WTC11 (cell line): ENCODE measurements around the gene RTF1. TPM values are rescaled to one million over a fixed set of nuclear protein-coding genes. Genes with fewer than 3 reads are reported as not detected.

Experiments
- ATAC-seq: fragments of 200-7000 bp; cut with Tn5 transposase; 2 replicates; pipeline ENCODE4 v1.10.0; 2021; ENCODE audit warnings: mild to moderate bottlenecking, moderate library complexity
- CTCF ChIA-PET: fragments of 300-600 bp; sonication (Branson Sonifier 250); formaldehyde crosslinking; loops from one replicate; lab custom pipeline; 2021; ENCODE audit warnings: antibody characterized with exemption; lab: Charles Lee
- POLR2A ChIA-PET: fragments of 350-600 bp; sonication (Branson Sonifier 250); formaldehyde crosslinking; loops from one replicate; lab custom pipeline; 2021; ENCODE audit warnings: antibody characterized with exemption; lab: Charles Lee
- DNase-seq: peaks from one replicate; pipeline ENCODE4 v3.0.0; 2021; ENCODE audit warnings: low spot score
- H3K27ac Mint-ChIP-seq: 2 replicates; pipeline ENCODE4 v1.8.0; 2021; ENCODE audit warnings: mixed read lengths
- H3K27me3 Mint-ChIP-seq: 2 replicates; pipeline ENCODE4 v1.8.0; 2021; ENCODE audit warnings: low read depth, mild to moderate bottlenecking, moderate library complexity, mixed read lengths
- H3K36me3 Mint-ChIP-seq: 2 replicates; pipeline ENCODE4 v1.8.0; 2021; ENCODE audit warnings: mixed read lengths
- H3K4me1 Mint-ChIP-seq: 2 replicates; pipeline ENCODE4 v1.8.0; 2022; ENCODE audit warnings: mixed read lengths
- H3K4me3 Mint-ChIP-seq: 2 replicates; pipeline ENCODE4 v1.8.0; 2021; ENCODE audit warnings: mild to moderate bottlenecking, moderate library complexity, mixed read lengths
- H3K9me3 Mint-ChIP-seq: 2 replicates; pipeline ENCODE4 v1.8.0; 2021; ENCODE audit warnings: mixed read lengths
- ATF1 ChIP-seq: sonication (generic); formaldehyde crosslinking; IDR thresholded peaks from 2 replicates; pipeline ENCODE4 v1.8.1; 2023; ENCODE audit warnings: mild to moderate bottlenecking, moderate library complexity, missing genetic modification reagents
- CREM ChIP-seq: sonication (generic); formaldehyde crosslinking; IDR thresholded peaks from 2 replicates; pipeline ENCODE4 v1.8.1; 2022; ENCODE audit warnings: mild to moderate bottlenecking, missing genetic modification reagents, moderate library complexity
- HMGXB4 ChIP-seq: sonication (generic); formaldehyde crosslinking; IDR thresholded peaks from 2 replicates; pipeline ENCODE4 v1.8.1; 2023; ENCODE audit warnings: mild to moderate bottlenecking, moderate library complexity, missing genetic modification reagents
- MYBL2 ChIP-seq: sonication (generic); formaldehyde crosslinking; IDR thresholded peaks from 2 replicates; pipeline ENCODE4 v1.8.1; 2023; ENCODE audit warnings: mild to moderate bottlenecking, moderate library complexity, missing genetic modification reagents
- OVOL2 ChIP-seq: fragments of 250-450 bp; sonication (Bioruptor Pico); IDR thresholded peaks from 2 replicates; pipeline ENCODE4 v1.9.0; 2021; ENCODE audit warnings: mild to moderate bottlenecking, borderline replicate concordance
- TEAD1 ChIP-seq: sonication (generic); formaldehyde crosslinking; IDR thresholded peaks from 2 replicates; pipeline ENCODE4 v1.8.0; 2022; ENCODE audit warnings: mild to moderate bottlenecking, missing genetic modification reagents
- ZNF138 ChIP-seq: sonication (generic); formaldehyde crosslinking; conservative IDR thresholded peaks from 2 replicates; pipeline ENCODE4 v1.8.1; 2022; ENCODE audit warnings: mild to moderate bottlenecking, moderate library complexity, missing genetic modification reagents
- ZNF317 ChIP-seq: sonication (generic); formaldehyde crosslinking; IDR thresholded peaks from 2 replicates; pipeline ENCODE4 v1.8.1; 2023; ENCODE audit warnings: low read depth, mild to moderate bottlenecking, moderate library complexity, missing genetic modification reagents, borderline replicate concordance
- ZNF423 ChIP-seq: fragments of 250-450 bp; sonication (Bioruptor Pico); IDR thresholded peaks from 2 replicates; pipeline ENCODE4 v2.1.2; 2022; ENCODE audit warnings: mild to moderate bottlenecking, moderate library complexity
- ZNF512 ChIP-seq: sonication (generic); formaldehyde crosslinking; IDR thresholded peaks from 2 replicates; pipeline ENCODE4 v1.8.1; 2022; ENCODE audit warnings: missing genetic modification reagents, borderline replicate concordance
- total RNA-seq: library from RNA; stranded (reverse); gene quantifications from 3 replicates; pipeline ENCODE4 v1.2.3, GENCODE V29; 2021
- TF ChIP-seq, protein P1 (sequence below): fragments of 200-600 bp; IDR thresholded peaks from 2 replicates; pipeline ENCODE4 v1.8.0; 2022; ENCODE audit warnings: antibody characterized with exemption
- TF ChIP-seq, protein P2 (sequence below): sonication (generic); formaldehyde crosslinking; conservative IDR thresholded peaks from 2 replicates; pipeline ENCODE4 v1.8.1; 2023; ENCODE audit warnings: mild to moderate bottlenecking, low read depth, missing genetic modification reagents, moderate library complexity
- TF ChIP-seq, protein P3 (sequence below): sonication (generic); formaldehyde crosslinking; IDR thresholded peaks from 2 replicates; pipeline ENCODE4 v1.8.0; 2023; ENCODE audit warnings: missing genetic modification reagents, mild to moderate bottlenecking, borderline replicate concordance

RTF1 gene
- total RNA-seq, 1 experiment from 2014 or later = 52.3 TPM

DNA sequence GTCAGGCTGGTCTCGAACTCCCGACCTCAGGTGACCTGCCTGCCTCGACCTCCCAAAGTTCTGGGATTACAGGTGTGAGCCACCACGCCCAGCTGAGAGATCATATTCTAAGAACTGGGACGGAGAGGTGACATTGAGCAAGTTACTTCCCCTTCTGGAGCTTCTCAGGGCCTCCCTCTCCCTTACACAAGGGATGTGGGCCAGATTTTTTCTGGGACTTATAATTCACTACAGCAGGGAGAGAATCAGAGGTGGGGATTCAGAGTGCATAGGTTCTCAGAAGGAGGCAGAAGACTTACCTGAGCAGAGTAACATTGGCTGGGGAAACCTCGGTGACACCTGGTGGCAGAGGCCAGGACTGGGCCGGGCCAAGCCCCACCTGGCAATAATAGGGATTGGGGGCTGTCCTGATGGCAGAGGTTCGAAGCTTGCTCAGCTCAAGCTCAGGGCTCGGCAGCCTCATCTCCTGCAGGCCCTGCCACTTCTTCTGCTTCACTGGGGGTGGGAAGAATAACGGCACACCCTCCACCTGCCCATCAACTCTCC lies 90.0 kb downstream of the RTF1 start:
- ATAC-seq (peak; percentile 53), DNase-seq (peak; percentile 58)
- H3K36me3 Mint-ChIP-seq = no peaks in the 10 kb centered on the region
- ChIA-PET POLR2A (no interaction called here), CTCF (interaction anchor here (0.6 to 4.5 kb wide), 10 partner anchors 13 to 576 kb away, joined by 3 to 38 read pairs (median 4); partner anchors contain the start of gene ITPKA)
- no peak overlapping the region for H3K27ac Mint-ChIP-seq
- TF ChIP-seq OVOL2 (CRISPR knock-in tag) (no peak), HMGXB4 (CRISPR knock-in tag) (no peak), MYBL2 (CRISPR knock-in tag) (no peak), ZNF423 (CRISPR knock-in tag) (no peak), ZNF512 (CRISPR knock-in tag) (no peak)
- TF ChIP-seq, protein P1, sequence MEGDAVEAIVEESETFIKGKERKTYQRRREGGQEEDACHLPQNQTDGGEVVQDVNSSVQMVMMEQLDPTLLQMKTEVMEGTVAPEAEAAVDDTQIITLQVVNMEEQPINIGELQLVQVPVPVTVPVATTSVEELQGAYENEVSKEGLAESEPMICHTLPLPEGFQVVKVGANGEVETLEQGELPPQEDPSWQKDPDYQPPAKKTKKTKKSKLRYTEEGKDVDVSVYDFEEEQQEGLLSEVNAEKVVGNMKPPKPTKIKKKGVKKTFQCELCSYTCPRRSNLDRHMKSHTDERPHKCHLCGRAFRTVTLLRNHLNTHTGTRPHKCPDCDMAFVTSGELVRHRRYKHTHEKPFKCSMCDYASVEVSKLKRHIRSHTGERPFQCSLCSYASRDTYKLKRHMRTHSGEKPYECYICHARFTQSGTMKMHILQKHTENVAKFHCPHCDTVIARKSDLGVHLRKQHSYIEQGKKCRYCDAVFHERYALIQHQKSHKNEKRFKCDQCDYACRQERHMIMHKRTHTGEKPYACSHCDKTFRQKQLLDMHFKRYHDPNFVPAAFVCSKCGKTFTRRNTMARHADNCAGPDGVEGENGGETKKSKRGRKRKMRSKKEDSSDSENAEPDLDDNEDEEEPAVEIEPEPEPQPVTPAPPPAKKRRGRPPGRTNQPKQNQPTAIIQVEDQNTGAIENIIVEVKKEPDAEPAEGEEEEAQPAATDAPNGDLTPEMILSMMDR = 0 out of 2 replicates have a peak, but pooled peaks have one; percentile 12
- H3K27me3 Mint-ChIP-seq = peaks cover 98% of the 10 kb centered on the region
- no peaks in the 10 kb centered on the region for H3K9me3 Mint-ChIP-seq
- H3K4me1 Mint-ChIP-seq = peaks cover 12% of the 10 kb centered on the region
- H3K4me3 Mint-ChIP-seq = no peak overlapping the region

DNA sequence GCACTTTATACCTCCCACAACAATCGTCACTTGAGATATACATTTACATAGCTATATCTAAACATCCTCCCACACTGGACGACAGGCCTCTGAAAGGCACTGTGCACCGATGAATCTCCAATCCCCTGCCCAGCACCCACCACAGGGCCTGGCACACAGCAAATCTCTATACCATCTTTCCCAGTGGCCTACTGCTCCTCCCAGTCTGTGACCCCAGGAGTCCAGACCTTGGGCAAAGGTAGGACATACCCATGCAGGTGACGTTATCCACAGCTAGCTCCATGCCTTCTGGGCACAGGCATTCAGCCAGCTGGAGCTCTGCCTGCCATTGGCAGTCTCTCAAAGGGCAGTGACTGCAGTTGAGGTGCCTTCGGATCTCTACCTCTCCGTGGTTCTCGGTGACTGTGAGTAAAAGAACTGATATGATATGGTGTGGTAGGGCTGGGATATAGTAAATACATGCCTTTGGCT lies 91.0 kb downstream of the RTF1 start:
- no peak for TF ChIP-seq ZNF138 (CRISPR knock-in tag)
- DNase-seq (no peak), ATAC-seq (no peak)
- POLR2A ChIA-PET = no interaction called here
- no peak overlapping the region for H3K4me3 Mint-ChIP-seq
- no peaks in the 10 kb centered on the region for H3K9me3 Mint-ChIP-seq
- H3K36me3 Mint-ChIP-seq = no peaks in the 10 kb centered on the region
- CTCF ChIA-PET = interaction anchor here (1.3 to 4.5 kb wide), 4 partner anchors 14 to 50 kb away, joined by 4 to 38 read pairs (median 20); partner anchors contain the start of gene ITPKA
- peaks cover 20% of the 10 kb centered on the region for H3K4me1 Mint-ChIP-seq
- peaks cover 98% of the 10 kb centered on the region for H3K27me3 Mint-ChIP-seq
- H3K27ac Mint-ChIP-seq = no peak overlapping the region

- no peak overlapping the region for H3K27ac Mint-ChIP-seq
- DNase-seq = no peak
- ATAC-seq = no peak
- H3K27me3 Mint-ChIP-seq = peaks cover 91% of the 10 kb centered on the region
- POLR2A ChIA-PET = no interaction called here
- H3K36me3 Mint-ChIP-seq = no peaks in the 10 kb centered on the region
- H3K9me3 Mint-ChIP-seq = no peaks in the 10 kb centered on the region
- H3K4me3 Mint-ChIP-seq = peak overlapping the region; percentile 49
- CTCF ChIA-PET = interaction anchor here (1.2 to 1.5 kb wide), 5 partner anchors 15 to 263 kb away, joined by 3 to 6 read pairs (median 4); partner anchors contain the start of genes ITPKA and MAPKBP1
- peaks cover 18% of the 10 kb centered on the region for H3K4me1 Mint-ChIP-seq
- no peak for TF ChIP-seq ZNF317
- TF ChIP-seq, protein P2, sequence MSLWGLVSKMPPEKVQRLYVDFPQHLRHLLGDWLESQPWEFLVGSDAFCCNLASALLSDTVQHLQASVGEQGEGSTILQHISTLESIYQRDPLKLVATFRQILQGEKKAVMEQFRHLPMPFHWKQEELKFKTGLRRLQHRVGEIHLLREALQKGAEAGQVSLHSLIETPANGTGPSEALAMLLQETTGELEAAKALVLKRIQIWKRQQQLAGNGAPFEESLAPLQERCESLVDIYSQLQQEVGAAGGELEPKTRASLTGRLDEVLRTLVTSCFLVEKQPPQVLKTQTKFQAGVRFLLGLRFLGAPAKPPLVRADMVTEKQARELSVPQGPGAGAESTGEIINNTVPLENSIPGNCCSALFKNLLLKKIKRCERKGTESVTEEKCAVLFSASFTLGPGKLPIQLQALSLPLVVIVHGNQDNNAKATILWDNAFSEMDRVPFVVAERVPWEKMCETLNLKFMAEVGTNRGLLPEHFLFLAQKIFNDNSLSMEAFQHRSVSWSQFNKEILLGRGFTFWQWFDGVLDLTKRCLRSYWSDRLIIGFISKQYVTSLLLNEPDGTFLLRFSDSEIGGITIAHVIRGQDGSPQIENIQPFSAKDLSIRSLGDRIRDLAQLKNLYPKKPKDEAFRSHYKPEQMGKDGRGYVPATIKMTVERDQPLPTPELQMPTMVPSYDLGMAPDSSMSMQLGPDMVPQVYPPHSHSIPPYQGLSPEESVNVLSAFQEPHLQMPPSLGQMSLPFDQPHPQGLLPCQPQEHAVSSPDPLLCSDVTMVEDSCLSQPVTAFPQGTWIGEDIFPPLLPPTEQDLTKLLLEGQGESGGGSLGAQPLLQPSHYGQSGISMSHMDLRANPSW (CRISPR knock-in tag) = no peak
- TF ChIP-seq ATF1 (CRISPR knock-in tag) = no peak
- TF ChIP-seq CREM (CRISPR knock-in tag) = no peak
- TF ChIP-seq, protein P3, sequence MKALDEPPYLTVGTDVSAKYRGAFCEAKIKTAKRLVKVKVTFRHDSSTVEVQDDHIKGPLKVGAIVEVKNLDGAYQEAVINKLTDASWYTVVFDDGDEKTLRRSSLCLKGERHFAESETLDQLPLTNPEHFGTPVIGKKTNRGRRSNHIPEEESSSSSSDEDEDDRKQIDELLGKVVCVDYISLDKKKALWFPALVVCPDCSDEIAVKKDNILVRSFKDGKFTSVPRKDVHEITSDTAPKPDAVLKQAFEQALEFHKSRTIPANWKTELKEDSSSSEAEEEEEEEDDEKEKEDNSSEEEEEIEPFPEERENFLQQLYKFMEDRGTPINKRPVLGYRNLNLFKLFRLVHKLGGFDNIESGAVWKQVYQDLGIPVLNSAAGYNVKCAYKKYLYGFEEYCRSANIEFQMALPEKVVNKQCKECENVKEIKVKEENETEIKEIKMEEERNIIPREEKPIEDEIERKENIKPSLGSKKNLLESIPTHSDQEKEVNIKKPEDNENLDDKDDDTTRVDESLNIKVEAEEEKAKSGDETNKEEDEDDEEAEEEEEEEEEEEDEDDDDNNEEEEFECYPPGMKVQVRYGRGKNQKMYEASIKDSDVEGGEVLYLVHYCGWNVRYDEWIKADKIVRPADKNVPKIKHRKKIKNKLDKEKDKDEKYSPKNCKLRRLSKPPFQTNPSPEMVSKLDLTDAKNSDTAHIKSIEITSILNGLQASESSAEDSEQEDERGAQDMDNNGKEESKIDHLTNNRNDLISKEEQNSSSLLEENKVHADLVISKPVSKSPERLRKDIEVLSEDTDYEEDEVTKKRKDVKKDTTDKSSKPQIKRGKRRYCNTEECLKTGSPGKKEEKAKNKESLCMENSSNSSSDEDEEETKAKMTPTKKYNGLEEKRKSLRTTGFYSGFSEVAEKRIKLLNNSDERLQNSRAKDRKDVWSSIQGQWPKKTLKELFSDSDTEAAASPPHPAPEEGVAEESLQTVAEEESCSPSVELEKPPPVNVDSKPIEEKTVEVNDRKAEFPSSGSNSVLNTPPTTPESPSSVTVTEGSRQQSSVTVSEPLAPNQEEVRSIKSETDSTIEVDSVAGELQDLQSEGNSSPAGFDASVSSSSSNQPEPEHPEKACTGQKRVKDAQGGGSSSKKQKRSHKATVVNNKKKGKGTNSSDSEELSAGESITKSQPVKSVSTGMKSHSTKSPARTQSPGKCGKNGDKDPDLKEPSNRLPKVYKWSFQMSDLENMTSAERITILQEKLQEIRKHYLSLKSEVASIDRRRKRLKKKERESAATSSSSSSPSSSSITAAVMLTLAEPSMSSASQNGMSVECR (CRISPR knock-in tag) = no peak
- no peak for TF ChIP-seq ZNF512 (CRISPR knock-in tag)
- no peak for TF ChIP-seq TEAD1
Observed at GRCh38 chr15:41510728-41511127, 93.8 kb downstream of the RTF1 start.
